Measurements from ENCODE around the gene MAFG.

Gene MAFG

DNA sequence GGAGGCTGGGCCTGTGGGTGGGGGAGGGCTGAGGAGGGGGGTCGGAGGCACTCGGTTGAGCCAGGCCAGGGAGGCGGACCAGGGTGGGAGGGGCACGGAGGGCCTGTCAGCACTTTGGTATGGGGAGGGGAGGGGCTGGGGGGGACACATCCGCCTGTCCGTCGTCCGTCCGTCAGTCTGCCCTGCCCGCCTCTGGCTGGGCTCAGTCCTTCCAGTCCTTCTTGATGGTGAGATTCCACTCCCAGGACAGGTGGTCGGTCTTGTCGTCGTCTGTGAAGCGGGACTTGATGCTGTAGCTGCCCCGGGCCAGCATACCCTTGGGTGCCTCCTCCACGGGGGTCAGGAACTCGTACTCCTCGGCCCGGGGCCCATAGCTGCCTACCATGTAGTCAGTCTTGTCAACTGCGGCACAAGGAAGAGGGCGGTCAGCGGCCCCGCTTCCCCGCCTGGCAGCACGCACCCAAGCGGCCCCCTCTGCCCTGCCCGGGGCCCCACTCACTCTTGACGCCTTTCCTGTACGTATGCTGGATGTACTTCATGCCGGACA is 58.8 kb downstream of the MAFG start:
- no peak for DNase-seq (ENCODE audit: low read depth in 3 of 3)

Measured in stimulated activated CD4-positive, alpha-beta T cell treated with anti-CD3 and anti-CD28 coated beads, TNF-alpha, amount 100 ng/mL, for 24 hours (primary cell).